GM18499 (cell line): Measurements from ENCODE around the gene CCM2.

Experiments
- ATAC-seq: cut with Tn5 transposase; IDR thresholded peaks from one replicate; pipeline ENCODE4 v1.9.1; 2021; ENCODE audit warnings: moderate number of reproducible peaks; ENCODE audit not compliant: insufficient read depth, unreplicated experiment

The CCM2 gene

GRCh38 chr7:45075871-45076796 lies 76.1 kb downstream of the CCM2 start:
- no peak for ATAC-seq

- ATAC-seq = no peak
Measured at GRCh38 chr7:45076946-45077345, 76.9 kb downstream of the CCM2 start.

GRCh38 chr7:45077579-45077978 lies 77.6 kb downstream of the CCM2 start:
- ATAC-seq = no peak

GRCh38 chr7:45078125-45078681 lies 78.2 kb downstream of the CCM2 start:
- ATAC-seq = no peak

GRCh38 chr7:45080265-45080957 lies 80.4 kb downstream of the CCM2 start:
- no peak for ATAC-seq

GRCh38 chr7:45080958-45081669 lies 81.1 kb downstream of the CCM2 start:
- no peak for ATAC-seq

- ATAC-seq = no peak
Measured at GRCh38 chr7:45081670-45081974, 81.6 kb downstream of the CCM2 start.

GRCh38 chr7:45082031-45082830 lies 82.2 kb downstream of the CCM2 start:
- ATAC-seq = no peak

- ATAC-seq = no peak
Measured at GRCh38 chr7:45082831-45083331, 82.9 kb downstream of the CCM2 start.

- ATAC-seq = no peak
Measured at GRCh38 chr7:45084336-45084735, 84.3 kb downstream of the CCM2 start.

GRCh38 chr7:45084901-45085618 lies 85.1 kb downstream of the CCM2 start:
- no peak for ATAC-seq

- ATAC-seq = no peak
Measured at GRCh38 chr7:45085619-45086200, 85.7 kb downstream of the CCM2 start.

GRCh38 chr7:45086331-45087065 lies 86.5 kb downstream of the CCM2 start:
- ATAC-seq = no peak

GRCh38 chr7:45087301-45088145 lies 87.5 kb downstream of the CCM2 start:
- ATAC-seq = no peak

- ATAC-seq = no peak
Measured at GRCh38 chr7:45088146-45088701, 88.2 kb downstream of the CCM2 start.

GRCh38 chr7:45088821-45089340 lies 88.9 kb downstream of the CCM2 start, which contains the start of gene NACAD:
TSS of gene NACAD (minus strand) at chr7:45088969. CDS start at chr7:45088894, 75 bp downstream.
- no peak for ATAC-seq
